ENCODE data around the gene IVD.

Gene IVD

GRCh38 chr15:40435023-40435709 is 29.6 kb downstream of the IVD start:
- no peak overlapping the region for H3K4me3 ChIP-seq (ENCODE audit: low read depth, low read length)
- TF ChIP-seq CTCF (conservative IDR thresholded peaks at IDR 0.05; ENCODE audit: low read depth, low read length) = no peak
- DNase-seq (ENCODE audit: low read depth) = no peak

- DNase-seq (ENCODE audit: low read depth) = no peak
- no peak for TF ChIP-seq CTCF (conservative IDR thresholded peaks at IDR 0.05; ENCODE audit: low read depth, low read length)
- peak overlapping the region; percentile 44 for H3K4me3 ChIP-seq (ENCODE audit: low read depth, low read length)
Observed at GRCh38 chr15:40435710-40436089, 30.1 kb downstream of the IVD start.

GRCh38 chr15:40436116-40436891 is 30.7 kb downstream of the IVD start:
- H3K4me3 ChIP-seq (ENCODE audit: low read depth, low read length) = peak overlapping the region; percentile 44
- TF ChIP-seq CTCF (conservative IDR thresholded peaks at IDR 0.05; ENCODE audit: low read depth, low read length) = no peak
- no peak for DNase-seq (ENCODE audit: low read depth)

- peak overlapping the region; percentile 44 for H3K4me3 ChIP-seq (ENCODE audit: low read depth, low read length)
- DNase-seq (ENCODE audit: low read depth) = no peak
- TF ChIP-seq CTCF (conservative IDR thresholded peaks at IDR 0.05; ENCODE audit: low read depth, low read length) = no peak
Observed at GRCh38 chr15:40436892-40437751, 31.5 kb downstream of the IVD start.

- DNase-seq (ENCODE audit: low read depth) = no peak
- TF ChIP-seq CTCF (conservative IDR thresholded peaks at IDR 0.05; ENCODE audit: low read depth, low read length) = no peak
- H3K4me3 ChIP-seq (ENCODE audit: low read depth, low read length) = no peak overlapping the region
Observed at GRCh38 chr15:40437752-40438687, 32.4 kb downstream of the IVD start.

GRCh38 chr15:40438712-40439111 is 33.1 kb downstream of the IVD start:
- no peak for TF ChIP-seq CTCF (conservative IDR thresholded peaks at IDR 0.05; ENCODE audit: low read depth, low read length)
- H3K4me3 ChIP-seq (ENCODE audit: low read depth, low read length) = no peak overlapping the region
- DNase-seq (ENCODE audit: low read depth) = no peak
